PC-3 (cell line): ENCODE data around the gene SLC7A7. TPM values are rescaled to one million over a fixed set of nuclear protein-coding genes. Genes with fewer than 3 reads are reported as not detected.

ENCODE experiments used
- ATAC-seq: fragments of 200-7000 bp; cut with Tn5 transposase; 2 replicates; pipeline ENCODE4 v1.9.1; 2020; ENCODE audit warnings: mild to moderate bottlenecking, moderate library complexity
- BruUV-seq: library from RNA; stranded (reverse); fragments of 400-500 nt; replicated peaks from 2 replicates; lab custom pipeline; 2021; lab: Mats Ljungman, UMichigan
- CTCF ChIA-PET: fragments of 300-600 bp; sonication (Branson Sonifier 250); formaldehyde crosslinking; loops from one replicate; lab custom pipeline; 2022; ENCODE audit warnings: antibody characterized with exemption; lab: Charles Lee
- POLR2A ChIA-PET: fragments of 300-600 bp; sonication (Branson Sonifier 250); formaldehyde crosslinking; loops from one replicate; lab custom pipeline; 2022; ENCODE audit warnings: antibody characterized with exemption; ENCODE audit not compliant: unreplicated experiment; lab: Charles Lee
- DNase-seq: peaks from one replicate; pipeline ENCODE4 v3.0.0-alpha.2; 2015
- H2AFZ ChIP-seq: fragments of 300-600 bp; sonication (generic); 2 replicates; pipeline ENCODE4 v1.6.0; 2016; ENCODE audit warnings: antibody characterized with exemption, low read length
- H3F3A ChIP-seq: fragments of 300-600 bp; sonication (generic); one replicate; pipeline ENCODE4 v1.6.0; 2017; ENCODE audit warnings: antibody characterized with exemption, low read length, control low read depth, mild to moderate bottlenecking; ENCODE audit not compliant: unreplicated experiment
- H3K27ac ChIP-seq: fragments of 300-600 bp; sonication (generic); 2 replicates; pipeline ENCODE4 v1.5.1; 2016; ENCODE audit warnings: mild to moderate bottlenecking, low read length
- H3K27me3 ChIP-seq: fragments of 300-600 bp; sonication (generic); 2 replicates; pipeline ENCODE4 v1.6.1; 2016; ENCODE audit warnings: low read length, mixed read lengths
- H3K36me3 ChIP-seq: fragments of 300-600 bp; sonication (generic); 2 replicates; pipeline ENCODE4 v1.6.1; 2016; ENCODE audit warnings: low read depth, mixed run types, low read length, mixed read lengths
- H3K4me1 ChIP-seq: fragments of 300-600 bp; sonication (generic); 2 replicates; pipeline ENCODE4 v1.5.1; 2016; ENCODE audit warnings: low read length; ENCODE audit not compliant: insufficient read depth
- H3K4me2 ChIP-seq: fragments of 300-600 bp; sonication (generic); 2 replicates; pipeline ENCODE4 v1.6.0; 2016; ENCODE audit warnings: low read length
- H3K4me3 ChIP-seq: fragments of 300-600 bp; sonication (generic); 2 replicates; pipeline ENCODE4 v1.5.1; 2016; ENCODE audit warnings: mild to moderate bottlenecking, low read length, mixed read lengths
- H3K79me2 ChIP-seq: fragments of 300-600 bp; sonication (generic); 2 replicates; pipeline ENCODE4 v1.6.1; 2017; ENCODE audit warnings: low read length, mixed read lengths
- H3K9ac ChIP-seq: fragments of 300-600 bp; sonication (generic); 2 replicates; pipeline ENCODE4 v1.6.0; 2016; ENCODE audit warnings: mild to moderate bottlenecking, low read length
- H3K9me2 ChIP-seq: fragments of 300-600 bp; sonication (generic); replicated peaks from 2 replicates; pipeline ENCODE4 v1.6.1; 2016; ENCODE audit warnings: mixed run types, low read length, mixed read lengths
- H3K9me3 ChIP-seq: fragments of 300-600 bp; sonication (generic); 2 replicates; pipeline ENCODE4 v1.6.1; 2016; ENCODE audit warnings: low read length, mixed read lengths
- H4K20me1 ChIP-seq: fragments of 300-600 bp; sonication (generic); 2 replicates; pipeline ENCODE4 v1.6.1; 2016; ENCODE audit warnings: low read length, mixed read lengths
- CTCF ChIP-seq: fragments of 300-600 bp; sonication (generic); conservative IDR thresholded peaks from 2 replicates; pipeline ENCODE4 v1.5.1; 2017; ENCODE audit warnings: antibody characterized with exemption, low read depth, mild to moderate bottlenecking, low read length
- EZH2 ChIP-seq: fragments of 300-600 bp; sonication (generic); IDR thresholded peaks from one replicate; pipeline ENCODE4 v1.6.1; 2017; ENCODE audit warnings: antibody characterized with exemption, mild to moderate bottlenecking, low read length; ENCODE audit not compliant: unreplicated experiment
- EZH2phosphoT487 ChIP-seq: fragments of 300-600 bp; sonication (generic); IDR thresholded peaks from 2 replicates; pipeline ENCODE4 v1.6.1; 2018; ENCODE audit warnings: mild to moderate bottlenecking, antibody characterized with exemption, low read length, borderline replicate concordance
- intact Hi-C: fragments of 100-400 bp; cut with micrococcal nuclease; formaldehyde crosslinking; loops from 2 replicates; pipeline ENCODE4 v1.9.0; 2023
- total RNA-seq: library from RNA; depleted of rRNA; stranded (reverse); fragments of >200 nt; gene quantifications from 2 replicates; pipeline ENCODE4 v1.2.3, GENCODE V29; 2014

The SLC7A7 gene
- total RNA-seq, 1 experiment from 2014 or later, result not detected

GRCh38 chr14:22752422-22752821, 62.8 kb downstream of the SLC7A7 start:
- no peak for ATAC-seq
- Histone ChIP-seq H3K9me2 (no peaks in the 10 kb centered on the region), H3K4me2 (no peak overlapping the region), H3K27me3 (no peaks in the 10 kb centered on the region), H3K36me3 (no peaks in the 10 kb centered on the region), H2AFZ (no peak overlapping the region), H3F3A (no peaks in the 10 kb centered on the region), H4K20me1 (no peaks in the 10 kb centered on the region), H3K4me1 (no peaks in the 10 kb centered on the region), H3K79me2 (no peaks in the 10 kb centered on the region), H3K9me3 (no peaks in the 10 kb centered on the region), H3K4me3 (no peak overlapping the region), H3K27ac (no peak overlapping the region), H3K9ac (no peak overlapping the region)
- intact Hi-C loops, result no loop called here
- DNase-seq, result no peak
- BruUV-seq, result no TSS peak
- POLR2A ChIA-PET, result no interaction called here
- CTCF ChIA-PET, result no interaction called here
- no peak for TF ChIP-seq EZH2

GRCh38 chr14:22748631-22749068, 66.6 kb downstream of the SLC7A7 start:
- no peak overlapping the region for H3K27ac ChIP-seq
- H3K27me3 ChIP-seq, result no peaks in the 10 kb centered on the region
- TF ChIP-seq EZH2phosphoT487 (no peak), CTCF (no peak), EZH2 (no peak)
- ChIA-PET CTCF (interaction anchor here (0.5 kb wide), 1 partner anchor 82 kb away, joined by 3 read pairs; no protein-coding TSS in a partner anchor), POLR2A (no interaction called here)
- H3K4me1 ChIP-seq, result no peaks in the 10 kb centered on the region
- no peak overlapping the region for H2AFZ ChIP-seq
- no peak for DNase-seq
- H3K36me3 ChIP-seq, result no peaks in the 10 kb centered on the region
- H3K9ac ChIP-seq, result no peak overlapping the region
- H3K9me3 ChIP-seq, result no peaks in the 10 kb centered on the region
- intact Hi-C loops, result no loop called here
- BruUV-seq, result no TSS peak
- no peak for ATAC-seq
- H3K9me2 ChIP-seq, result no peaks in the 10 kb centered on the region
- no peak overlapping the region for H3K4me3 ChIP-seq
- no peak overlapping the region for H3K4me2 ChIP-seq
- H3F3A ChIP-seq, result no peaks in the 10 kb centered on the region
- no peaks in the 10 kb centered on the region for H4K20me1 ChIP-seq
- no peaks in the 10 kb centered on the region for H3K79me2 ChIP-seq

GRCh38 chr14:22748206-22748605, 67.0 kb downstream of the SLC7A7 start:
- BruUV-seq, result no TSS peak
- no peaks in the 10 kb centered on the region for H4K20me1 ChIP-seq
- H3K27me3 ChIP-seq, result no peaks in the 10 kb centered on the region
- intact Hi-C loops, result no loop called here
- H3K9me2 ChIP-seq, result no peaks in the 10 kb centered on the region
- H3K9me3 ChIP-seq, result no peaks in the 10 kb centered on the region
- no peak for TF ChIP-seq CTCF
- no peak for TF ChIP-seq EZH2phosphoT487
- no peak for TF ChIP-seq EZH2
- H3K9ac ChIP-seq, result no peak overlapping the region
- ChIA-PET POLR2A (no interaction called here), CTCF (interaction anchor here (0.5 kb wide), 1 partner anchor 82 kb away, joined by 3 read pairs; no protein-coding TSS in a partner anchor)
- no peak for DNase-seq
- no peak overlapping the region for H3K4me3 ChIP-seq
- no peaks in the 10 kb centered on the region for H3K79me2 ChIP-seq
- no peak overlapping the region for H3K4me2 ChIP-seq
- no peak overlapping the region for H2AFZ ChIP-seq
- no peak for ATAC-seq
- no peaks in the 10 kb centered on the region for H3F3A ChIP-seq
- H3K4me1 ChIP-seq, result no peaks in the 10 kb centered on the region
- H3K36me3 ChIP-seq, result no peaks in the 10 kb centered on the region
- H3K27ac ChIP-seq, result no peak overlapping the region
